HL-60 (cell line): ENCODE results near the gene VMAC.

Experiments used
- POLR2AphosphoS5 ChIP-seq: IDR thresholded peaks from 2 replicates; pipeline ENCODE4 v1.6.1; 2012; ENCODE audit warnings: low read depth
- TF ChIP-seq, protein P1 (sequence below): IDR thresholded peaks from one replicate; pipeline ENCODE4 v1.5.1; 2011; ENCODE audit warnings: low read length, control low read depth, inconsistent platforms; ENCODE audit not compliant: insufficient read depth

DNA sequence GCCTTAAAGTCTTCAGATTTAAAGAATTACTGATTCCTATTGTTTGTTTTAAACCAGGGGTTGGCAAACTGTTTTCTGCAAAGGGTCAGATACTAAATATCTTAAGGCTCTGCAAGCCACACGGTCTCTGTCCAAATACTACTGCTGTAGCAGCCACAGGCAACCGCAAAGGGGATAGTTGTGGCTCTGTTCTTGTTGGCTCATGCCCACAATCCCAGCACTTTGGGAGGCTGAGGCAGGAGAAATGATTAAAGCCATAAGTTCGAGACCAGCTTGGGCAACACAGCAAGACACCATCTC, 50.9 kb downstream of the VMAC start:
- TF ChIP-seq, protein P1, sequence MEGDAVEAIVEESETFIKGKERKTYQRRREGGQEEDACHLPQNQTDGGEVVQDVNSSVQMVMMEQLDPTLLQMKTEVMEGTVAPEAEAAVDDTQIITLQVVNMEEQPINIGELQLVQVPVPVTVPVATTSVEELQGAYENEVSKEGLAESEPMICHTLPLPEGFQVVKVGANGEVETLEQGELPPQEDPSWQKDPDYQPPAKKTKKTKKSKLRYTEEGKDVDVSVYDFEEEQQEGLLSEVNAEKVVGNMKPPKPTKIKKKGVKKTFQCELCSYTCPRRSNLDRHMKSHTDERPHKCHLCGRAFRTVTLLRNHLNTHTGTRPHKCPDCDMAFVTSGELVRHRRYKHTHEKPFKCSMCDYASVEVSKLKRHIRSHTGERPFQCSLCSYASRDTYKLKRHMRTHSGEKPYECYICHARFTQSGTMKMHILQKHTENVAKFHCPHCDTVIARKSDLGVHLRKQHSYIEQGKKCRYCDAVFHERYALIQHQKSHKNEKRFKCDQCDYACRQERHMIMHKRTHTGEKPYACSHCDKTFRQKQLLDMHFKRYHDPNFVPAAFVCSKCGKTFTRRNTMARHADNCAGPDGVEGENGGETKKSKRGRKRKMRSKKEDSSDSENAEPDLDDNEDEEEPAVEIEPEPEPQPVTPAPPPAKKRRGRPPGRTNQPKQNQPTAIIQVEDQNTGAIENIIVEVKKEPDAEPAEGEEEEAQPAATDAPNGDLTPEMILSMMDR = no peak
- TF ChIP-seq POLR2AphosphoS5 = no peak
